Measurements from ENCODE around the gene TRIM43B.
"Not testable (repeated sequence)": the region's sequence is repeated elsewhere in the genome, so short reads cannot be mapped to it uniquely, and the experiment has no call there.

TRIM43B gene

DNA sequence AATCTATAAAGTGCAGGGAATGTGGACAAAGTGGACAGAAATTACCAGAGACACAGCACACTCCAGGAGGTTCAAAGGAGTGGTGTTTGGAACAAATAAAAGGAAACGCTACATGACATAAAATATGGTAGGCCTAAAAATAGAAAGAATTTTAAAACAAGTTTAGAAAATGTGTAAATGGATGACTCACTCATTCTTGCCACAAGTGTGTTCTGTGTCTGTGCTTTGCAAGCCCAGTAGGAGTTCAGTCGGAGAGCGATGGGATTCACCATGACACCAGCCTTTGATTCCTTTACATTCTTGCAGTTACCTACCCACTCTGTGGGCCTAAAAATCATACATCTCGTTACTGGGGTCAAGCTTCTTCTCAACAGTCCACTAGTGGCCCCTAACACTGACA, 51.2 kb downstream of the TRIM43B start:
- not testable (repeated sequence) for DNase-seq

DNA sequence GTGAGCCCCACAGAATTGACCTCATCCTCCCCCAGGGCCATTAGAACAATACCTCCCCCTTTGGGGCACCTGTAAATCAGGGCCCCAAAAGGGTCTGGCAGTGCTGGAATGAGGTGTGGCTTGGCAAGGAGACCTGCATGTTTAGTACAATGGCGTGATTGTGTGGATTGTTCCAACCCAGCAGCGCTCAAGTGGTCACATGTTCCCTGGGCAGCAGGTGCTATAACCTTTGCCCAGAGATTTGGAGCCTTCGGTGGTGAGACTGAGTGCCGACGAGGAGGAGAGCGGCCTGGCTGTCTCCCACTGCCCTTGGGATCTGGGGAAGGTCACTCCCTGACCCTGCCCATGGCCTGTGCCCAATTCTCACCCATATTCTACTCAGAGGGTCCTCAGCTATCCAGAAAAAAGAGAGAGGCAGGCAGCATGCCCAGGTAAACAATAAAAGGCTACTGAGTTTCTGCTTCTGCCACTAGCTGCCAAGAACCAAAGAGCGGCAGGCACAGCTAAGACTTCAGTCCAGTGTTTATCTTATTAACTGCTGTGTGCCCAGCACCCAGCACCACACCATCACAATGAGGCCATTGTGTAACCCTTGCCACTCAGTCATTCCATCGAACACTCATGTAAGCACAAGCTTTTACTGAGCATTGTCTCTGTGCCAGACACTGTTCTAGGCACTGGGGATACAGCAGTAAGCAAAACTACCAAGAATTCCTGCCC, 54.6 kb downstream of the TRIM43B start:
- not testable (repeated sequence) for DNase-seq

DNA sequence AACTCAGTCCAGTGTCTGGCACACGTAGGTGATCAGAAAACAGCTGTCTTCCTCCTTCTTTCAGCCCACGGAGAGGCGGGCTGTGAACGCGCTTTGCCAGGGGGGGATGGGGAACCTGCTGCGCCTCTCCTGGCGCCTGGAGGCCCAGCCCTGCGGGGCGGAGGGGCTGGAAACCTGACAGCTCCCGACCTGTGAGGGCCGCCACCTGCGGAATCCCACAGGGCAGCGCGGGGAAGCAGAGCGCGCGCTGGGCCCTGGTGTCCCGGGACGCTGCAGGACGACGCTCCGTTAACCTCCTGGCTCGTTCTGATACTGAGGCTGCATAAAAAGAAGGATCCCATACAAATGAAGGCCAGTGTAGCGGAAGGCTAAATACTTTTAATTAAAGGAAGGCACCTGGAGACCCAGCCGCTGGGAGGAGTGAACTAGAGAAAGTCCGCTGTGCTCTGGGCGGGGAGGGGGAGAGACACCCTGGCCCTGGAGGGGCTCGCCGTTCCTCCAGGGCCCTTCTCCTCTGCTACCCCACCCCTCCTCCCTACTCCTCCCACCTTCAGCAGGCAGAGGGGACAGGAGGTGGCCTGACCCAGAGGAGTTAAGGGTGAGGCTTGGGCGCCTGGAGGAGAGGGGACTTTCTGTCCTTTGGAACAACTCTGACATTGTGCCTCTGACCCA, 57.2 kb downstream of the TRIM43B start:
- DNase-seq: not testable (repeated sequence)
